ENCODE data around the gene UBASH3A. TPM values are rescaled to one million over a fixed set of nuclear protein-coding genes. Genes with fewer than 3 reads are reported as not detected.

UBASH3A gene
- total and polyA plus RNA-seq, 4 donors: 0.58 to 0.88 (median 0.67) TPM

DNA sequence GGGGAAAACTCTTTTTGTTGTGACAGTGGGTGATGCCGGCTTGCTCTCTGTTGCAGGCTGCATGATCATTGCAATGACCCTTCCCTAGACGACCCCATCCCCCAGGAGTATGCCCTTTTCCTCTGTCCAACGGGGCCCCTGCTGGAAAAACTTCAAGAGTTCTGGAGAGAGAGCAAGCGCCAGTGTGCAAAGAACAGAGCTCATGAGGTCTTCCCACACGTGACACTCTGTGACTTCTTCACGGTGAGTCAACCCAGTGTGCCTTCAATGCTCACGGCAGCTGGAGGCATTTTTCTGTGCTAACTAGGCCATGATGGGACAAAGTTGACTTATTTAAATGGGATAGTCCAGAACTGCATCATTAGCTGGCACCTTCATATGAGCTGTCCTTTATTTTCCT is 5.7 kb downstream of the UBASH3A start:
- Histone ChIP-seq H3K4me1 (ENCODE audit: control insufficient read depth in 5 of 5, insufficient read depth in 5 of 5, low read length in 5 of 5) (peaks cover 0 to 6% (median 0%) of the 10 kb centered on the region in 5 donors), H3K36me3 (ENCODE audit: control insufficient read depth in 4 of 4, insufficient read depth in 4 of 4, low read length in 4 of 4) (no peaks in the 10 kb centered on the region), H3K9ac (ENCODE audit: insufficient read depth in 1 of 2, low read length in 2 of 2) (no peak overlapping the region), H3K4me3 (no peak overlapping the region), H3K27me3 (ENCODE audit: control insufficient read depth in 3 of 3, insufficient read depth in 3 of 3, low read length in 2 of 3) (no peaks in the 10 kb centered on the region), H3K27ac (ENCODE audit: low read depth in 1 of 2, low read length in 1 of 2) (no peak overlapping the region), H3K9me3 (ENCODE audit: control insufficient read depth in 4 of 4, insufficient read depth in 3 of 4, low read length in 3 of 4) (peaks cover 0 to 2% (median 0%) of the 10 kb centered on the region in 4 donors)
- DNase-seq (no peak), ATAC-seq (ENCODE audit: insufficient read depth, low FRiP score) (no peak)
- TF ChIP-seq, protein P1, sequence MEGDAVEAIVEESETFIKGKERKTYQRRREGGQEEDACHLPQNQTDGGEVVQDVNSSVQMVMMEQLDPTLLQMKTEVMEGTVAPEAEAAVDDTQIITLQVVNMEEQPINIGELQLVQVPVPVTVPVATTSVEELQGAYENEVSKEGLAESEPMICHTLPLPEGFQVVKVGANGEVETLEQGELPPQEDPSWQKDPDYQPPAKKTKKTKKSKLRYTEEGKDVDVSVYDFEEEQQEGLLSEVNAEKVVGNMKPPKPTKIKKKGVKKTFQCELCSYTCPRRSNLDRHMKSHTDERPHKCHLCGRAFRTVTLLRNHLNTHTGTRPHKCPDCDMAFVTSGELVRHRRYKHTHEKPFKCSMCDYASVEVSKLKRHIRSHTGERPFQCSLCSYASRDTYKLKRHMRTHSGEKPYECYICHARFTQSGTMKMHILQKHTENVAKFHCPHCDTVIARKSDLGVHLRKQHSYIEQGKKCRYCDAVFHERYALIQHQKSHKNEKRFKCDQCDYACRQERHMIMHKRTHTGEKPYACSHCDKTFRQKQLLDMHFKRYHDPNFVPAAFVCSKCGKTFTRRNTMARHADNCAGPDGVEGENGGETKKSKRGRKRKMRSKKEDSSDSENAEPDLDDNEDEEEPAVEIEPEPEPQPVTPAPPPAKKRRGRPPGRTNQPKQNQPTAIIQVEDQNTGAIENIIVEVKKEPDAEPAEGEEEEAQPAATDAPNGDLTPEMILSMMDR (IDR thresholded peaks at IDR 0.05; ENCODE audit: control extremely low read depth, extremely low read depth): no peak
- WGBS, 2 donors: 84 to 90% methylated on average over 7 of the region's 7 CpGs

DNA sequence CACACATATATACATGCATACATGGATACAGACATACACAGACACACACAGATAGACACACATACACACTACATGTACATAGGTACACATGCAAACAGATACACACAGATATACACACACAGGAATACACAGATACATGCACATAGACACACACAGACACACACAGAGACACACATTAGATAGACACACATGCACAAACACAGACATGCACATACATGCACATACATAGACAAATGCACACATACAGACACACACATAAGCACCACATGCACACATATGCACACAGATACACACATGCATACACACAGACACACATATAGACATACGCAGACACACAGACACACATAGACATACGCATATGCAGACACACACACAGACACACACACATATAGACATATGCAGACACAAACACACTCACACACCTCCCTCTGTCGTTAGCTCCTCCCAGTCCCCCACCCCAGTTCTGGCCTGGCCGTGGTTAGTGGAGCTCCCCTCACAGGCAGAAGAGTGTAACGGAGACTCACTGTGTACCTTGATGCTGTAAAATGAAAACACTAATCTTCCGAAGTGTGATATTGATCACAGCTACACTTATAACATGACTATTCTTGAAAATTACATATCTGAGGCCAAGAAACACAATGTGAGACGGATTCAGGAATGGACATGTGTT is 7.6 kb downstream of the UBASH3A start:
- WGBS, 2 donors: 60 to 72% methylated on average over 7 of the region's 7 CpGs
- Histone ChIP-seq H3K27ac (ENCODE audit: low read depth in 1 of 2, low read length in 1 of 2) (no peak overlapping the region), H3K9me3 (ENCODE audit: control insufficient read depth in 4 of 4, insufficient read depth in 3 of 4, low read length in 3 of 4) (peaks cover 0 to 2% (median 0%) of the 10 kb centered on the region in 4 donors), H3K4me3 (no peak overlapping the region), H3K9ac (ENCODE audit: insufficient read depth in 1 of 2, low read length in 2 of 2) (no peak overlapping the region), H3K36me3 (ENCODE audit: control insufficient read depth in 4 of 4, insufficient read depth in 4 of 4, low read length in 4 of 4) (no peaks in the 10 kb centered on the region), H3K4me1 (ENCODE audit: control insufficient read depth in 5 of 5, insufficient read depth in 5 of 5, low read length in 5 of 5) (peaks cover 0 to 8% (median 0%) of the 10 kb centered on the region in 5 donors), H3K27me3 (ENCODE audit: control insufficient read depth in 3 of 3, insufficient read depth in 3 of 3, low read length in 2 of 3) (no peaks in the 10 kb centered on the region)
- TF ChIP-seq, protein P1 (IDR thresholded peaks at IDR 0.05; ENCODE audit: control extremely low read depth, extremely low read depth): no peak
- no peak for DNase-seq
- ATAC-seq (ENCODE audit: insufficient read depth, low FRiP score): no peak

DNA sequence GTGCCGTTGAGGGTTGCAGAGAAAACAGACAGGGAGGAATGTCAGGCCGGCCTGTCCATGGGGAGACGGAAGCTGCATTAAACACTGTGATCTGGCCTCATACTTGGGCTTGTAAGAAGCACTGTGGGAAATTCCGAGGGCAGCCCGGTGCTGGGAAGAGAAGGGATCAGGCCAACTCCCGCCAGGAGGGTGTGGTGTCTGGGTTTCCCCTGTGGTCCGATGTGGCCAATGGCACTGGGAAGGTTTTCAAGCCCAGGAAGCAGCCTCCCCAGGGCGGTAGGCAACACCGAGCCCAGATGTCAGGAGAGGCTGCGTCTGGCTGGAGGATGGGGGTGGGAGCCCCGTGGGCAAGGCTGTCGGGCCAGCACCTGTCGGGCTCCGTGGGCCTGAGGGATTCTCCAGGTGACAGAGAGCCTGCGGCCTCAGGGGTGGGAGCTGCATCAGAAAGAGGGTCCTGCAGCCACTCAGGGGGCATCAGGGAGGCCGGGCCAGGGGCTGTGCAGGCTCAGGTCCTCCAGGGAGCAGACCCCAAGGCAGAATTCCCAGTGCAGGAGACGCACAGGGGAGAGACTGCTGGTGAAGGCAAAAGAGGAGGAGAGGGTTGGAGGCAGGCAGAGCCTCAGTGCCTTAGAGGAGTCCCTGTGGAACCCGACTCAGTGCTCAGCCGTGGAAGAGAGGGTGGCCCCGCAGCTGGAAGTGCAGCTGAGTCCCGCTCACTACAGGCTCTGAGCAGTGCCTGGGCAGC is 8.4 kb downstream of the UBASH3A start:
- Histone ChIP-seq H3K27ac (ENCODE audit: low read depth in 1 of 2, low read length in 1 of 2) (no peak overlapping the region), H3K27me3 (ENCODE audit: control insufficient read depth in 3 of 3, insufficient read depth in 3 of 3, low read length in 2 of 3) (no peaks in the 10 kb centered on the region), H3K4me1 (ENCODE audit: control insufficient read depth in 5 of 5, insufficient read depth in 5 of 5, low read length in 5 of 5) (peaks cover 0 to 8% (median 0%) of the 10 kb centered on the region in 5 donors), H3K9ac (ENCODE audit: insufficient read depth in 1 of 2, low read length in 2 of 2) (no peak overlapping the region), H3K36me3 (ENCODE audit: control insufficient read depth in 4 of 4, insufficient read depth in 4 of 4, low read length in 4 of 4) (no peaks in the 10 kb centered on the region), H3K9me3 (ENCODE audit: control insufficient read depth in 4 of 4, insufficient read depth in 3 of 4, low read length in 3 of 4) (peaks cover 0 to 2% (median 0%) of the 10 kb centered on the region in 4 donors), H3K4me3 (no peak overlapping the region)
- ATAC-seq (ENCODE audit: insufficient read depth, low FRiP score) (no peak), DNase-seq (no peak)
- TF ChIP-seq, protein P1 (IDR thresholded peaks at IDR 0.05; ENCODE audit: control extremely low read depth, extremely low read depth): no peak
- 68 to 80% methylated on average over 21 of the region's 21 CpGs for WGBS, 2 donors
